Rectal smooth muscle tissue (tissue), 1 donor: Measurements from ENCODE around the gene GSG1L.

Source experiments
- H3K27ac ChIP-seq: one replicate; pipeline ENCODE4 v1.7.0; 2013; ENCODE audit warnings: low read depth, low read length, inconsistent platforms
- H3K27me3 ChIP-seq: one replicate; pipeline ENCODE4 v1.7.0; 2013; ENCODE audit warnings: low read length; ENCODE audit not compliant: control insufficient read depth, insufficient read depth
- H3K36me3 ChIP-seq: one replicate; pipeline ENCODE4 v1.7.0; 2013; ENCODE audit warnings: low read length; ENCODE audit not compliant: control insufficient read depth, insufficient read depth
- H3K4me1 ChIP-seq: one replicate; pipeline ENCODE4 v1.7.0; 2013; ENCODE audit warnings: low read length; ENCODE audit not compliant: control insufficient read depth, insufficient read depth
- H3K4me3 ChIP-seq: one replicate; pipeline ENCODE4 v1.7.0; 2013; ENCODE audit warnings: low read length
- H3K9ac ChIP-seq: one replicate; pipeline ENCODE4 v1.7.0; 2013; ENCODE audit warnings: low read length

The GSG1L gene

DNA sequence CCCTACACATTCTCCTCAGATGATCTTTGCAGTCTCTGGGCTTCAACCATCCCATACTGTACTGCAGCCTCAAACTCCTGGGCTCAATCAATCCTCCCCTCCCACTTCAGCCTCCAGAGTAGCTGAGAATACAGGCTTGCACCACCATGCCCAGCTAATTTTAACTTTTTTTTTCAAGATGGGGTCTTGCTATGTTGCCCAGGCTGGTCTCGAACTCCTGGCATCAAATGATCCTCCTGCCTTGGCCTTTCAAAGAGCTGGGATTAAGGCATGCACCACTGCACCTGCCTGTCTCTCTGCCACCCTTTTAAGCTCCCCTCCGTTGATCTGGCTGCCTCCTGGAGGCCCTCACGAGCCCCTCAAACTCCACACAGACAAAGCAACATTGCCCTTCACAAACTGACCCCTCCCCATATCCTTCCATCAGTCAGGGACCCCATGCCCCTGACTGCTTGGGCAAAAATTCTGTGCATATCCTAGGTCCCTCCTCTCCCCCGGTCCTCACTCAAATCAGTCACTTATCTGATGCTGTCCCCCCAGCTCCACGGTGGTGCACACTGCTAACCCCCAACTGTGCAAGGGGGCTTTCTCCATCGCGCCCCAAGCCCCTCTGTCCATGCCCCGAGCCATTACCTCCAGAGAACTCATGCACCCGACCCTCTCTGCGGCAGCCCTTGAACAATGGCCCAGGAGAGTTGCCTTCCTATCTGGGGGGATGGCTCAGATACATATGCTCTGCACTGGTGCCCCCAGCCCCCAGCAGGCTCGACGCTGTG, 260.7 kb downstream of the GSG1L start:
- no peak overlapping the region for H3K4me3 ChIP-seq
- H3K4me1 ChIP-seq = no peaks in the 10 kb centered on the region
- no peak overlapping the region for H3K9ac ChIP-seq
- H3K27ac ChIP-seq = no peak overlapping the region
- no peaks in the 10 kb centered on the region for H3K27me3 ChIP-seq
- no peaks in the 10 kb centered on the region for H3K36me3 ChIP-seq

DNA sequence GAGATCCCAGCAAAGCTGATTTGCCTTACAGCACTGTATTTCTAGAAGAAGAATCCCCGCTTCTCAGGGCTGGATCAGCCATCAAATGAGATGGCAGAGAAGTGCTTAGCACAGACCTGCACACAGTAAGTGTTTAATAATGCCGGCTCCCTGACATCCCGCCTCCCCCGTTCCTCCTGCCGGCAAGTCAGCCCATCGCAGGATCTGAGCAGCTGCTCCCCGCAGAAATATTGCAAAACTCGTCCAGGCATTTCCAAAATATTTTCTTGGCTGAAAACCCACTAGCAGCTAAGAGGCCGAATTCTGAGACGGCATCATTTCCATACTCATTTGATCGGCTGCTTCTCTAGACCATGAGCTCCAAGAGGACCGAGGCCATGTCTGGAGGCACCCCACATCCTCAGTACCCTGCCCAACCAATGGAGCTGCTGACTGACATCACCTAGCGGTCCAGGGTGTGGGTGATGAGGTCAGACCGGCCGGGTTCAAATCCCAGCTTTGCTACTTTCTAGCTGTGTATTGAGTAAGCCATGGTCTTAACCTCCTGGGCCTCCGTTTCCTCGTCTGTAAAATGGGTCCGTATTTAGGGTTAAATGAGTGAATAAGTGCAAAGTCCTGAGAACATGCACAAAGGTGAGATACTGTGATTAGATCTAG, 262.1 kb downstream of the GSG1L start:
- no peak overlapping the region for H3K4me3 ChIP-seq
- no peak overlapping the region for H3K27ac ChIP-seq
- no peaks in the 10 kb centered on the region for H3K27me3 ChIP-seq
- H3K9ac ChIP-seq = no peak overlapping the region
- no peaks in the 10 kb centered on the region for H3K4me1 ChIP-seq
- H3K36me3 ChIP-seq = no peaks in the 10 kb centered on the region

GRCh38 chr16:27800817-27801216, 262.7 kb downstream of the GSG1L start:
- H3K36me3 ChIP-seq = no peaks in the 10 kb centered on the region
- H3K27ac ChIP-seq = no peak overlapping the region
- no peaks in the 10 kb centered on the region for H3K27me3 ChIP-seq
- no peaks in the 10 kb centered on the region for H3K4me1 ChIP-seq
- no peak overlapping the region for H3K9ac ChIP-seq
- H3K4me3 ChIP-seq = no peak overlapping the region

GRCh38 chr16:27799896-27800295, 263.6 kb downstream of the GSG1L start:
- no peak overlapping the region for H3K4me3 ChIP-seq

GRCh38 chr16:27798241-27798640, 265.3 kb downstream of the GSG1L start:
- no peaks in the 10 kb centered on the region for H3K27me3 ChIP-seq
- no peaks in the 10 kb centered on the region for H3K4me1 ChIP-seq
- no peak overlapping the region for H3K4me3 ChIP-seq
- H3K27ac ChIP-seq = no peak overlapping the region
- no peaks in the 10 kb centered on the region for H3K36me3 ChIP-seq
- H3K9ac ChIP-seq = no peak overlapping the region

More at GRCh38 chr16:27799896-27800295, 263.6 kb downstream of the GSG1L start:
- Histone ChIP-seq H3K9ac (no peak overlapping the region), H3K36me3 (no peaks in the 10 kb centered on the region), H3K27ac (no peak overlapping the region), H3K4me1 (no peaks in the 10 kb centered on the region), H3K27me3 (no peaks in the 10 kb centered on the region)

GRCh38 chr16:27795992-27796614, 267.4 kb downstream of the GSG1L start:
- Histone ChIP-seq H3K36me3 (no peaks in the 10 kb centered on the region), H3K4me1 (no peaks in the 10 kb centered on the region), H3K27me3 (no peaks in the 10 kb centered on the region), H3K4me3 (no peak overlapping the region), H3K9ac (no peak overlapping the region), H3K27ac (no peak overlapping the region)

DNA sequence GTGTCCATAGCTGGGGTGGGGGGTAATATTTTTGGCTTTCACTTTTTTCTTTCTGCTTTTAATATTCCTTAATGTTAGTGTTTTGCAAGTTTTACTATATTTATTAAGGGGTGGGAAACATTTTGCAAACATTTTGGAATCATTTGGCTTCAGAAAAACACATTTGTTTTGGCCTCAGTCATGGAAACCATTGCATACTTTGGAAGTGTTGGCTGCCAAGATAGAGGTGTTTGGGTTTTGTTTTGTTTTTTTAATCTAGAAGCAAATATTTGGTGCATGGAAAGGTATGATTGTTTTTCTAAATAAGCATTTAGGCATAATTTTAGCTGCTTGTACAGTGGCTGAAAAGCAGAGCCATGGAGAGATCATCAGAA, 270.3 kb downstream of the GSG1L start:
- no peak overlapping the region for H3K27ac ChIP-seq
- H3K4me1 ChIP-seq = no peaks in the 10 kb centered on the region
- no peaks in the 10 kb centered on the region for H3K36me3 ChIP-seq

GRCh38 chr16:27792486-27793248, 270.8 kb downstream of the GSG1L start:
- Histone ChIP-seq H3K27me3 (no peaks in the 10 kb centered on the region), H3K27ac (no peak overlapping the region), H3K9ac (no peak overlapping the region), H3K36me3 (no peaks in the 10 kb centered on the region), H3K4me1 (no peaks in the 10 kb centered on the region), H3K4me3 (no peak overlapping the region)

More for the DNA sequence above, 270.3 kb downstream of the GSG1L start:
- Histone ChIP-seq H3K27me3 (no peaks in the 10 kb centered on the region), H3K4me3 (no peak overlapping the region), H3K9ac (no peak overlapping the region)

- H3K9ac ChIP-seq = no peak overlapping the region
- H3K4me3 ChIP-seq = no peak overlapping the region
- no peaks in the 10 kb centered on the region for H3K36me3 ChIP-seq
- H3K4me1 ChIP-seq = no peaks in the 10 kb centered on the region
- H3K27ac ChIP-seq = no peak overlapping the region
- no peaks in the 10 kb centered on the region for H3K27me3 ChIP-seq
Observed at GRCh38 chr16:27791404-27791719, 272.2 kb downstream of the GSG1L start.

- H3K9ac ChIP-seq = no peak overlapping the region
- no peak overlapping the region for H3K27ac ChIP-seq
- no peaks in the 10 kb centered on the region for H3K4me1 ChIP-seq
- H3K27me3 ChIP-seq = no peaks in the 10 kb centered on the region
- H3K36me3 ChIP-seq = no peaks in the 10 kb centered on the region
- H3K4me3 ChIP-seq = no peak overlapping the region
Observed at GRCh38 chr16:27790546-27791403, 272.7 kb downstream of the GSG1L start.

GRCh38 chr16:27789595-27790241, 273.8 kb downstream of the GSG1L start:
- H3K36me3 ChIP-seq = no peaks in the 10 kb centered on the region
- H3K27me3 ChIP-seq = no peaks in the 10 kb centered on the region
- H3K4me3 ChIP-seq = no peak overlapping the region
- H3K9ac ChIP-seq = no peak overlapping the region
- no peaks in the 10 kb centered on the region for H3K4me1 ChIP-seq
- H3K27ac ChIP-seq = no peak overlapping the region
